HL-60 (cell line): ENCODE measurements around the gene CKAP4.

ENCODE experiments used
- DNase-seq, 2 experiments: peaks; one replicate each; pipeline ENCODE4 v3.0.0-alpha.2; 2010 to 2020; ENCODE audit warnings: low read depth in 1 of 2, low spot score in 1 of 2
- H3K27ac ChIP-seq: fragments of 250-450 bp; sonication (Bioruptor Pico); replicated peaks from 2 replicates; pipeline ENCODE4 v1.5.1; 2020; ENCODE audit warnings: mild to moderate bottlenecking, moderate library complexity
- H3K27me3 ChIP-seq: fragments of 250-450 bp; sonication (Bioruptor Pico); 2 replicates; pipeline ENCODE4 v1.5.1; 2021; ENCODE audit warnings: mild to moderate bottlenecking, moderate library complexity; ENCODE audit not compliant: insufficient read depth, poor library complexity, severe bottlenecking
- H3K4me3 ChIP-seq: replicated peaks from 2 replicates; pipeline ENCODE4 v1.5.1; 2011; ENCODE audit warnings: mild to moderate bottlenecking, control low read depth, low read length; ENCODE audit not compliant: insufficient read depth
- CTCF ChIP-seq: IDR thresholded peaks from one replicate; pipeline ENCODE4 v1.5.1; 2011; ENCODE audit warnings: low read length, control low read depth, inconsistent platforms; ENCODE audit not compliant: insufficient read depth
- GABPA ChIP-seq: IDR thresholded peaks from 2 replicates; pipeline ENCODE4 v1.6.1; 2012; ENCODE audit warnings: low read depth
- POLR2AphosphoS5 ChIP-seq: IDR thresholded peaks from 2 replicates; pipeline ENCODE4 v1.6.1; 2012; ENCODE audit warnings: low read depth
- SPI1 ChIP-seq: IDR thresholded peaks from 2 replicates; pipeline ENCODE4 v1.6.1; 2012; ENCODE audit warnings: low read depth, mild to moderate bottlenecking, borderline replicate concordance
- TF ChIP-seq, protein P1 (sequence below): IDR thresholded peaks from 2 replicates; pipeline ENCODE4 v1.6.1; 2012; ENCODE audit warnings: low read depth; ENCODE audit not compliant: insufficient replicate concordance

CKAP4 gene

GRCh38 chr12:106246891-106247673 lies 738 bp downstream of the CKAP4 start:
- Histone ChIP-seq H3K27me3 (peaks cover 30% of the 10 kb centered on the region), H3K27ac (peak overlapping the region; percentile 59), H3K4me3 (peak overlapping the region; percentile 40)
- TF ChIP-seq SPI1 (no peak), CTCF (no peak)
- TF ChIP-seq, protein P1, sequence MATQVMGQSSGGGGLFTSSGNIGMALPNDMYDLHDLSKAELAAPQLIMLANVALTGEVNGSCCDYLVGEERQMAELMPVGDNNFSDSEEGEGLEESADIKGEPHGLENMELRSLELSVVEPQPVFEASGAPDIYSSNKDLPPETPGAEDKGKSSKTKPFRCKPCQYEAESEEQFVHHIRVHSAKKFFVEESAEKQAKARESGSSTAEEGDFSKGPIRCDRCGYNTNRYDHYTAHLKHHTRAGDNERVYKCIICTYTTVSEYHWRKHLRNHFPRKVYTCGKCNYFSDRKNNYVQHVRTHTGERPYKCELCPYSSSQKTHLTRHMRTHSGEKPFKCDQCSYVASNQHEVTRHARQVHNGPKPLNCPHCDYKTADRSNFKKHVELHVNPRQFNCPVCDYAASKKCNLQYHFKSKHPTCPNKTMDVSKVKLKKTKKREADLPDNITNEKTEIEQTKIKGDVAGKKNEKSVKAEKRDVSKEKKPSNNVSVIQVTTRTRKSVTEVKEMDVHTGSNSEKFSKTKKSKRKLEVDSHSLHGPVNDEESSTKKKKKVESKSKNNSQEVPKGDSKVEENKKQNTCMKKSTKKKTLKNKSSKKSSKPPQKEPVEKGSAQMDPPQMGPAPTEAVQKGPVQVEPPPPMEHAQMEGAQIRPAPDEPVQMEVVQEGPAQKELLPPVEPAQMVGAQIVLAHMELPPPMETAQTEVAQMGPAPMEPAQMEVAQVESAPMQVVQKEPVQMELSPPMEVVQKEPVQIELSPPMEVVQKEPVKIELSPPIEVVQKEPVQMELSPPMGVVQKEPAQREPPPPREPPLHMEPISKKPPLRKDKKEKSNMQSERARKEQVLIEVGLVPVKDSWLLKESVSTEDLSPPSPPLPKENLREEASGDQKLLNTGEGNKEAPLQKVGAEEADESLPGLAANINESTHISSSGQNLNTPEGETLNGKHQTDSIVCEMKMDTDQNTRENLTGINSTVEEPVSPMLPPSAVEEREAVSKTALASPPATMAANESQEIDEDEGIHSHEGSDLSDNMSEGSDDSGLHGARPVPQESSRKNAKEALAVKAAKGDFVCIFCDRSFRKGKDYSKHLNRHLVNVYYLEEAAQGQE, result no peak
- peak in 1 of 2 experiments; percentile 22 for DNase-seq

- no peak overlapping the region for H3K4me3 ChIP-seq
- no peak for DNase-seq
Observed at GRCh38 chr12:106245767-106246166, 2.1 kb downstream of the CKAP4 start.

GRCh38 chr12:106243620-106244019 lies 4.2 kb downstream of the CKAP4 start:
- TF ChIP-seq, protein P1, result no peak
- no peak for TF ChIP-seq POLR2AphosphoS5
- TF ChIP-seq SPI1, result no peak
- no peak for TF ChIP-seq GABPA
- no peak for TF ChIP-seq CTCF
- DNase-seq, result no peak
- no peak overlapping the region for H3K27ac ChIP-seq
- no peak overlapping the region for H3K4me3 ChIP-seq
- H3K27me3 ChIP-seq, result peaks cover 25% of the 10 kb centered on the region

More at GRCh38 chr12:106245767-106246166, 2.1 kb downstream of the CKAP4 start:
- TF ChIP-seq GABPA (no peak), CTCF (no peak), SPI1 (no peak), POLR2AphosphoS5 (no peak)
- TF ChIP-seq, protein P1, result no peak
- Histone ChIP-seq H3K27ac (no peak overlapping the region), H3K27me3 (peaks cover 30% of the 10 kb centered on the region)
